Heart left ventricle (tissue), 13 donors: ENCODE data around the gene MUC3A.

Experiments used
- CTCF ChIP-seq, 12 donors: fragments of 200-600 bp; sonication (generic) in 4 of 12; IDR thresholded peaks; one replicate each; pipeline versions ENCODE4 v1.5.0 to v1.8.0; 2018 to 2022; ENCODE audit warnings: antibody characterized with exemption in 12 of 12, mild to moderate bottlenecking in 5 of 12
- POLR2A ChIP-seq, 2 donors: fragments of 450-650 bp; IDR thresholded peaks; one replicate each; pipeline ENCODE4 v1.6.1; 2017; ENCODE audit warnings: antibody characterized with exemption in 2 of 2, mild to moderate bottlenecking in 2 of 2, moderate library complexity in 2 of 2
- donor health status: ischemic (EF 13 %, LVEDD 7.1; RV severe dilation, severe dysfunction).
- donor health status: DM: no; HTN: yes; CAD: no.
- donor health status: DM: no; HTN: no; CAD: no.
- donor health status: ischemic (EF 25% LVEDD 6.9; RV normal size, moderate dysfunction).
- donor health status: ischemic (EF 25% LVEDD 5.7; RV mildly dilated, moderate dysfunction).
- donor health status: ischemic (EF 35%, LVEDD 5.7; RV mildly dilated, moderate dysfunction).
- donor health status: nonischemic (EF 11% LVEDD 7.7; RV severe dilation, severe dysfunction).
- donor health status: DM: yes; HTN: yes; CAD: no.
- donor health status: PGD.
- donor health status: ischemic (EF 29% LVEDD 5.4; RV normal size, mild dysfunction).
- donor health status: nonischemic (EF 23%, LVEDD 6.1; RV moderate dilation, normal function).

- no peak for TF ChIP-seq CTCF (IDR thresholded peaks at IDR 0.05)
- TF ChIP-seq POLR2A (IDR thresholded peaks at IDR 0.05): no peak
Observed at GRCh38 chr7:100943693-100944092, 5.6 kb upstream of the MUC3A start.
